PC-3 (cell line): Measurements from ENCODE around the gene CHST14.

Experiments used
- EZH2 ChIP-seq: fragments of 300-600 bp; sonication (generic); IDR thresholded peaks from one replicate; pipeline ENCODE4 v1.6.1; 2017; ENCODE audit warnings: antibody characterized with exemption, mild to moderate bottlenecking, low read length; ENCODE audit not compliant: unreplicated experiment
- TF ChIP-seq, protein P1 (sequence below): fragments of 300-600 bp; sonication (generic); conservative IDR thresholded peaks from 2 replicates; pipeline ENCODE4 v1.5.1; 2017; ENCODE audit warnings: antibody characterized with exemption, low read depth, mild to moderate bottlenecking, low read length

GRCh38 chr15:40511093-40511471, 40.3 kb downstream of the CHST14 start:
- TF ChIP-seq, protein P1, sequence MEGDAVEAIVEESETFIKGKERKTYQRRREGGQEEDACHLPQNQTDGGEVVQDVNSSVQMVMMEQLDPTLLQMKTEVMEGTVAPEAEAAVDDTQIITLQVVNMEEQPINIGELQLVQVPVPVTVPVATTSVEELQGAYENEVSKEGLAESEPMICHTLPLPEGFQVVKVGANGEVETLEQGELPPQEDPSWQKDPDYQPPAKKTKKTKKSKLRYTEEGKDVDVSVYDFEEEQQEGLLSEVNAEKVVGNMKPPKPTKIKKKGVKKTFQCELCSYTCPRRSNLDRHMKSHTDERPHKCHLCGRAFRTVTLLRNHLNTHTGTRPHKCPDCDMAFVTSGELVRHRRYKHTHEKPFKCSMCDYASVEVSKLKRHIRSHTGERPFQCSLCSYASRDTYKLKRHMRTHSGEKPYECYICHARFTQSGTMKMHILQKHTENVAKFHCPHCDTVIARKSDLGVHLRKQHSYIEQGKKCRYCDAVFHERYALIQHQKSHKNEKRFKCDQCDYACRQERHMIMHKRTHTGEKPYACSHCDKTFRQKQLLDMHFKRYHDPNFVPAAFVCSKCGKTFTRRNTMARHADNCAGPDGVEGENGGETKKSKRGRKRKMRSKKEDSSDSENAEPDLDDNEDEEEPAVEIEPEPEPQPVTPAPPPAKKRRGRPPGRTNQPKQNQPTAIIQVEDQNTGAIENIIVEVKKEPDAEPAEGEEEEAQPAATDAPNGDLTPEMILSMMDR: no peak
- no peak for TF ChIP-seq EZH2
